Panc1 (cell line): ENCODE measurements around the gene CCDC51. TPM values are rescaled to one million over a fixed set of nuclear protein-coding genes. Genes with fewer than 3 reads are reported as not detected.

Source experiments
- ATAC-seq: fragments of 200-7000 bp; cut with Tn5 transposase; 2 replicates; pipeline ENCODE4 v1.9.1; 2020; ENCODE audit warnings: mild to moderate bottlenecking, moderate library complexity
- BruUV-seq: library from RNA; stranded (reverse); fragments of 400-500 nt; replicated peaks from 2 replicates; lab custom pipeline; 2021; lab: Mats Ljungman, UMichigan
- CTCF ChIA-PET: fragments of 300-600 bp; sonication (Branson Sonifier 250); formaldehyde crosslinking; loops from one replicate; lab custom pipeline; 2022; ENCODE audit warnings: antibody characterized with exemption; lab: Charles Lee
- POLR2A ChIA-PET: fragments of 300-600 bp; sonication (Branson Sonifier 250); formaldehyde crosslinking; loops from one replicate; lab custom pipeline; 2022; ENCODE audit warnings: antibody characterized with exemption; lab: Charles Lee
- DNase-seq: peaks from one replicate; pipeline ENCODE4 v3.0.0-alpha.2; 2010; ENCODE audit warnings: low read depth, low spot score
- H3K27ac ChIP-seq: 2 replicates; pipeline ENCODE4 v1.5.1; 2011; ENCODE audit warnings: mild to moderate bottlenecking, low read length, inconsistent platforms
- H3K27me3 ChIP-seq: fragments of 200-500 bp; sonication (Bioruptor generic); 2 replicates; pipeline ENCODE4 v1.6.0; 2014; ENCODE audit warnings: low read length, inconsistent platforms; ENCODE audit not compliant: control insufficient read depth, insufficient read depth
- H3K36me3 ChIP-seq: fragments of 200-500 bp; sonication (Bioruptor generic); 2 replicates; pipeline ENCODE4 v1.5.1; 2014; ENCODE audit warnings: inconsistent platforms, mild to moderate bottlenecking, low read length, moderate library complexity; ENCODE audit not compliant: control insufficient read depth, insufficient read depth
- H3K4me1 ChIP-seq: 2 replicates; pipeline ENCODE4 v1.5.1; 2011; ENCODE audit warnings: inconsistent platforms, mild to moderate bottlenecking, low read length, moderate library complexity; ENCODE audit not compliant: control insufficient read depth, insufficient read depth
- H3K4me3 ChIP-seq, 2 experiments: 2 replicates each; pipeline ENCODE4 v1.5.1; 2011 to 2012; ENCODE audit warnings: low read depth in 2 of 2, low read length in 2 of 2, mild to moderate bottlenecking in 2 of 2, inconsistent platforms in 1 of 2, moderate library complexity in 1 of 2
- H3K9me3 ChIP-seq: fragments of 200-500 bp; sonication (Bioruptor generic); 2 replicates; pipeline ENCODE4 v1.5.1; 2014; ENCODE audit warnings: low read depth, mild to moderate bottlenecking, inconsistent platforms, low read length, moderate library complexity; ENCODE audit not compliant: control insufficient read depth, insufficient read depth
- POLR2AphosphoS5 ChIP-seq: IDR thresholded peaks from 2 replicates; pipeline ENCODE4 v1.6.1; 2012; ENCODE audit warnings: mild to moderate bottlenecking, low read depth, low read length, moderate library complexity
- SIN3A ChIP-seq: IDR thresholded peaks from 2 replicates; pipeline ENCODE4 v1.6.1; 2012; ENCODE audit warnings: low read depth, mild to moderate bottlenecking, low read length, moderate library complexity, borderline replicate concordance; ENCODE audit not compliant: insufficient read depth
- TCF7L2 ChIP-seq: IDR thresholded peaks from 2 replicates; pipeline ENCODE4 v1.6.1; 2011; ENCODE audit warnings: mild to moderate bottlenecking, low read depth, low read length, inconsistent platforms
- in situ Hi-C: cut with HindIII; loops from 2 replicates; pipeline ENCODE4 v1.10.0; 2016; ENCODE audit warnings: low sequenced_read_pairs, low pct_unique_long_range_greater_than_20kb
- intact Hi-C: fragments of 100-400 bp; cut with micrococcal nuclease; formaldehyde crosslinking; loops from one replicate; pipeline ENCODE4 v1.10.0; 2022; ENCODE audit not compliant: unreplicated experiment
- total RNA-seq: library from RNA; stranded (reverse); gene quantifications from one replicate; pipeline ENCODE4 v1.2.1, GENCODE V29; 2021; ENCODE audit not compliant: unreplicated experiment
- TF ChIP-seq, protein P1 (sequence below): fragments of 450-650 bp; IDR thresholded peaks from 2 replicates; pipeline ENCODE4 v1.5.1; 2017; ENCODE audit warnings: mild to moderate bottlenecking
- TF ChIP-seq, protein P2 (sequence below), 2 experiments: IDR thresholded peaks; 2 replicates each; pipeline ENCODE4 v1.6.1; 2011 to 2012; ENCODE audit warnings: low read depth in 2 of 2, control low read depth in 1 of 2, low read length in 1 of 2, mild to moderate bottlenecking in 1 of 2, moderate library complexity in 1 of 2; ENCODE audit not compliant: insufficient read depth in 1 of 2

Gene CCDC51
- total RNA-seq, 1 experiment from 2014 or later, result 11.9 TPM

GRCh38 chr3:48423883-48424695 is 15.8 kb downstream of the CCDC51 start:
- ATAC-seq (no peak), DNase-seq (no peak)
- in situ Hi-C loops, result no loop called here
- CTCF ChIA-PET, result interaction anchor here (1.1 kb wide), 1 partner anchor 12 kb away, joined by 3 read pairs; no protein-coding TSS in a partner anchor
- peaks cover 4% of the 10 kb centered on the region; the same call in 1 of the 2 replicates for H3K4me1 ChIP-seq
- intact Hi-C loops, result no loop called here
- no TSS peak for BruUV-seq
- TF ChIP-seq POLR2AphosphoS5 (no peak), TCF7L2 (no peak), SIN3A (no peak)
- TF ChIP-seq, protein P1, sequence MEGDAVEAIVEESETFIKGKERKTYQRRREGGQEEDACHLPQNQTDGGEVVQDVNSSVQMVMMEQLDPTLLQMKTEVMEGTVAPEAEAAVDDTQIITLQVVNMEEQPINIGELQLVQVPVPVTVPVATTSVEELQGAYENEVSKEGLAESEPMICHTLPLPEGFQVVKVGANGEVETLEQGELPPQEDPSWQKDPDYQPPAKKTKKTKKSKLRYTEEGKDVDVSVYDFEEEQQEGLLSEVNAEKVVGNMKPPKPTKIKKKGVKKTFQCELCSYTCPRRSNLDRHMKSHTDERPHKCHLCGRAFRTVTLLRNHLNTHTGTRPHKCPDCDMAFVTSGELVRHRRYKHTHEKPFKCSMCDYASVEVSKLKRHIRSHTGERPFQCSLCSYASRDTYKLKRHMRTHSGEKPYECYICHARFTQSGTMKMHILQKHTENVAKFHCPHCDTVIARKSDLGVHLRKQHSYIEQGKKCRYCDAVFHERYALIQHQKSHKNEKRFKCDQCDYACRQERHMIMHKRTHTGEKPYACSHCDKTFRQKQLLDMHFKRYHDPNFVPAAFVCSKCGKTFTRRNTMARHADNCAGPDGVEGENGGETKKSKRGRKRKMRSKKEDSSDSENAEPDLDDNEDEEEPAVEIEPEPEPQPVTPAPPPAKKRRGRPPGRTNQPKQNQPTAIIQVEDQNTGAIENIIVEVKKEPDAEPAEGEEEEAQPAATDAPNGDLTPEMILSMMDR, result no peak
- TF ChIP-seq, protein P2, sequence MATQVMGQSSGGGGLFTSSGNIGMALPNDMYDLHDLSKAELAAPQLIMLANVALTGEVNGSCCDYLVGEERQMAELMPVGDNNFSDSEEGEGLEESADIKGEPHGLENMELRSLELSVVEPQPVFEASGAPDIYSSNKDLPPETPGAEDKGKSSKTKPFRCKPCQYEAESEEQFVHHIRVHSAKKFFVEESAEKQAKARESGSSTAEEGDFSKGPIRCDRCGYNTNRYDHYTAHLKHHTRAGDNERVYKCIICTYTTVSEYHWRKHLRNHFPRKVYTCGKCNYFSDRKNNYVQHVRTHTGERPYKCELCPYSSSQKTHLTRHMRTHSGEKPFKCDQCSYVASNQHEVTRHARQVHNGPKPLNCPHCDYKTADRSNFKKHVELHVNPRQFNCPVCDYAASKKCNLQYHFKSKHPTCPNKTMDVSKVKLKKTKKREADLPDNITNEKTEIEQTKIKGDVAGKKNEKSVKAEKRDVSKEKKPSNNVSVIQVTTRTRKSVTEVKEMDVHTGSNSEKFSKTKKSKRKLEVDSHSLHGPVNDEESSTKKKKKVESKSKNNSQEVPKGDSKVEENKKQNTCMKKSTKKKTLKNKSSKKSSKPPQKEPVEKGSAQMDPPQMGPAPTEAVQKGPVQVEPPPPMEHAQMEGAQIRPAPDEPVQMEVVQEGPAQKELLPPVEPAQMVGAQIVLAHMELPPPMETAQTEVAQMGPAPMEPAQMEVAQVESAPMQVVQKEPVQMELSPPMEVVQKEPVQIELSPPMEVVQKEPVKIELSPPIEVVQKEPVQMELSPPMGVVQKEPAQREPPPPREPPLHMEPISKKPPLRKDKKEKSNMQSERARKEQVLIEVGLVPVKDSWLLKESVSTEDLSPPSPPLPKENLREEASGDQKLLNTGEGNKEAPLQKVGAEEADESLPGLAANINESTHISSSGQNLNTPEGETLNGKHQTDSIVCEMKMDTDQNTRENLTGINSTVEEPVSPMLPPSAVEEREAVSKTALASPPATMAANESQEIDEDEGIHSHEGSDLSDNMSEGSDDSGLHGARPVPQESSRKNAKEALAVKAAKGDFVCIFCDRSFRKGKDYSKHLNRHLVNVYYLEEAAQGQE (IDR thresholded peaks at IDR 0.05; ENCODE audit: insufficient read depth in 1 of 2, low read depth in 2 of 2, low read length in 1 of 2), result no peak
- POLR2A ChIA-PET, result no interaction called here
- H3K36me3 ChIP-seq, result no peaks in the 10 kb centered on the region
- H3K27ac ChIP-seq, result no peak overlapping the region
- no peaks in the 10 kb centered on the region for H3K27me3 ChIP-seq
- no peaks in the 10 kb centered on the region for H3K9me3 ChIP-seq
- no peak overlapping the region for H3K4me3 ChIP-seq

DNA sequence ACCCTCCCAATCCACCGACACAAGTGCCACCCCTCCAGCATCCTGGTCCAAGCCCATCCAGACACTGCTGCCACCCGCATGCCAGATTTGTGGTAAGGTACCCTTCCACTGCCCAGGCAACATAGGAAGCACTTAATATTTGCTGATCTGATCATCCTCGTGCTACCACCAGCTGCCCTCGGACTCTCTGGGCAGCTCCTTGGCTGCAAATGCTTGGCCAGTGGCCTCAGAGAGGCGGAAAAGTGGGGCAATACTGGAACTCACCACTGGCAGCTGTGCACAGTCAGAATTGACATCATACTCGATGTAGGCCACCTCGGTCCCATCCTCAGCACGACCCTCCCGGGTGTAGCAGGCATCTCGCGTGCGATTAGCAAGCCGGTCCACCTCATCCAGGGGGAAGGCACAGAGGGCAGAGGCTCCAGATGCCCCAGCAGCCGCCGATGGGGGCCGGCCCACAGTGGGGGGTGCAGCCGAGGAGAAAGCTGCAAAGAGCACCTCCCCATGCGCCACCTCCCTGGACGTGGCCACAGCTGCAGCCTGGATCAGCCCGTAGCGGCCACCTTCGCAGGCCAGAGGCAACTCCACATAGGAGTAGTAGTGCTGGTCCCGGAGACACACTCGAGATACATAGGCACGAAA is 16.6 kb downstream of the CCDC51 start:
- H3K4me1 ChIP-seq, result peaks cover 3% of the 10 kb centered on the region; the same call in 1 of the 2 replicates
- CTCF ChIA-PET, result interaction anchor here (1.1 kb wide), 1 partner anchor 13 kb away, joined by 3 read pairs; no protein-coding TSS in a partner anchor
- POLR2A ChIA-PET, result no interaction called here
- no peaks in the 10 kb centered on the region for H3K9me3 ChIP-seq
- no TSS peak for BruUV-seq
- intact Hi-C loops (no loop called here), in situ Hi-C loops (no loop called here)
- no peak overlapping the region for H3K27ac ChIP-seq
- ATAC-seq (no peak), DNase-seq (no peak)
- H3K36me3 ChIP-seq, result no peaks in the 10 kb centered on the region
- TF ChIP-seq SIN3A, result no peak
- no peaks in the 10 kb centered on the region for H3K27me3 ChIP-seq
- no peak overlapping the region for H3K4me3 ChIP-seq
